HEK293 (cell line): ENCODE data around the gene SEMA3F.

Experiments
- CTCF ChIA-PET: fragments of 350-600 bp; formaldehyde crosslinking; extraction: SDS; loops from one replicate; lab custom pipeline; 2021; ENCODE audit warnings: antibody characterized with exemption; lab: Yijun Ruan, JAX
- POLR2A ChIA-PET: fragments of 300-600 bp; formaldehyde crosslinking; extraction: SDS; loops from one replicate; lab custom pipeline; 2020; ENCODE audit warnings: antibody characterized with exemption, inconsistent platforms; lab: Yijun Ruan, JAX
- H3K27ac ChIP-seq: fragments of 200-500 bp; sonication (Bioruptor generic); 2 replicates; pipeline ENCODE4 v1.5.1; 2014; ENCODE audit warnings: low read depth, low read length, control low read depth, inconsistent platforms; ENCODE audit errors: extremely low read depth
- H3K36me3 ChIP-seq, 2 experiments: fragments of 200-500 bp in 1 of 2; sonication (Bioruptor generic) in 1 of 2; 1 replicate in 1 of 2; 2 replicates in 1 of 2; pipeline ENCODE4 v1.5.1; 2014 to 2017; ENCODE audit warnings: inconsistent platforms in 2 of 2, low read length in 2 of 2; ENCODE audit not compliant: control insufficient read depth in 2 of 2, insufficient read depth in 1 of 2
- H3K4me1 ChIP-seq: fragments of 200-500 bp; sonication (Bioruptor generic); 2 replicates; pipeline ENCODE4 v1.5.1; 2014; ENCODE audit warnings: mild to moderate bottlenecking, low read length, inconsistent platforms; ENCODE audit not compliant: control insufficient read depth, insufficient read depth
- H3K4me3 ChIP-seq: 2 replicates; pipeline ENCODE4 v1.5.1; 2011; ENCODE audit warnings: low read depth, mild to moderate bottlenecking, control low read depth, low read length, moderate library complexity
- H3K9me3 ChIP-seq: fragments of 200-500 bp; sonication (Bioruptor generic); 2 replicates; pipeline ENCODE4 v1.5.1; 2014; ENCODE audit warnings: low read depth, low read length, inconsistent platforms; ENCODE audit not compliant: control insufficient read depth, insufficient read depth
- AEBP2 ChIP-seq: fragments of 450-650 bp; formaldehyde crosslinking; IDR thresholded peaks from 2 replicates; pipeline ENCODE4 v1.5.1; 2016; ENCODE audit warnings: missing biosample characterization, missing genetic modification characterization, borderline replicate concordance
- GLI2 ChIP-seq: fragments of 450-650 bp; formaldehyde crosslinking; IDR thresholded peaks from 2 replicates; pipeline ENCODE4; 2017; ENCODE audit warnings: missing biosample characterization, missing genetic modification characterization, low read depth, borderline replicate concordance
- HOXA7 ChIP-seq: sonication (generic); formaldehyde crosslinking; IDR thresholded peaks from 2 replicates; pipeline ENCODE4 v1.8.1; 2022; ENCODE audit warnings: missing genetic modification reagents, borderline replicate concordance
- MEIS1 ChIP-seq: sonication (generic); formaldehyde crosslinking; IDR thresholded peaks from 2 replicates; pipeline ENCODE4 v1.8.1; 2022; ENCODE audit warnings: missing genetic modification reagents, mild to moderate bottlenecking, borderline replicate concordance
- PRDM2 ChIP-seq: fragments of 450-650 bp; formaldehyde crosslinking; IDR thresholded peaks from 2 replicates; pipeline ENCODE4 v1.5.1; 2016; ENCODE audit warnings: missing biosample characterization, missing genetic modification characterization, borderline replicate concordance
- ZBTB20 ChIP-seq: fragments of 450-650 bp; formaldehyde crosslinking; IDR thresholded peaks from 2 replicates; pipeline ENCODE4 v1.5.1; 2016; ENCODE audit warnings: missing biosample characterization, missing genetic modification characterization
- ZEB2 ChIP-seq: fragments of 450-650 bp; formaldehyde crosslinking; IDR thresholded peaks from 2 replicates; pipeline ENCODE4 v1.5.1; 2016; ENCODE audit warnings: missing biosample characterization, missing genetic modification characterization
- ZNF138 ChIP-seq: fragments of 450-650 bp; formaldehyde crosslinking; IDR thresholded peaks from 2 replicates; pipeline ENCODE4 v1.5.1; 2016; ENCODE audit warnings: missing biosample characterization, missing genetic modification characterization, borderline replicate concordance
- ZNF211 ChIP-seq: fragments of 450-650 bp; formaldehyde crosslinking; IDR thresholded peaks from 2 replicates; pipeline ENCODE4 v1.5.1; 2016; ENCODE audit warnings: low read depth, missing biosample characterization, missing genetic modification characterization
- ZNF24 ChIP-seq: fragments of 450-650 bp; formaldehyde crosslinking; IDR thresholded peaks from 2 replicates; pipeline ENCODE4 v1.5.1; 2016; ENCODE audit warnings: missing biosample characterization, missing genetic modification characterization
- ZNF335 ChIP-seq: fragments of 450-650 bp; formaldehyde crosslinking; conservative IDR thresholded peaks from 2 replicates; pipeline ENCODE4 v1.5.1; 2016; ENCODE audit warnings: missing biosample characterization, missing genetic modification characterization
- ZNF548 ChIP-seq: fragments of 450-650 bp; formaldehyde crosslinking; IDR thresholded peaks from 2 replicates; pipeline ENCODE4 v1.5.1; 2016; ENCODE audit warnings: missing biosample characterization, missing genetic modification characterization
- ZNF677 ChIP-seq: fragments of 450-650 bp; IDR thresholded peaks from 2 replicates; pipeline ENCODE4 v1.5.0; 2018; ENCODE audit warnings: missing biosample characterization, mild to moderate bottlenecking, missing genetic modification characterization, moderate library complexity
- ZNF768 ChIP-seq: fragments of 450-650 bp; formaldehyde crosslinking; IDR thresholded peaks from 2 replicates; pipeline ENCODE4 v1.5.1; 2018; ENCODE audit warnings: missing biosample characterization, mild to moderate bottlenecking, missing genetic modification characterization
- TF ChIP-seq, protein P1 (sequence below): IDR thresholded peaks from 2 replicates; pipeline ENCODE4 v1.6.1; 2011; ENCODE audit warnings: mild to moderate bottlenecking, low read depth, low read length, borderline replicate concordance

The SEMA3F gene

DNA sequence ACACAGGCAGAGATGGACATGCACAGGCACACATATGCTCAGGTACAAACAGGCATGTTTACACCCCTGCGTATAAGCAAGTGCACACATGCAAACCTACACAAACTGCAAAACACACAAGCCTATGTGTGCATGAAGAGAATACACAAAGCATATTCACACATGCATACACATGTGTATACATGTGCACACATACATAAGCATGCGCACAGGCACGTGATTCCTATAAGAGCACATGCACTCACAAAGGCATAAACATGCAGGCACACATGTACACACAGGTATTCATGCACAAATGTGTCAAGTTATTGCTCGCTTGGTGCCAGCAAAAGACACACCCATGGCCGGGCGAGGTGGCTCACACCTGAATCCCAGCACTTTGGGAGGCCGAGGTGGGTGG, 34.9 kb downstream of the SEMA3F start (continued):
- TF ChIP-seq PRDM2 (tag by site-specific recombination) (no peak), ZNF138 (no peak), GLI2 (tag by site-specific recombination) (no peak)

DNA sequence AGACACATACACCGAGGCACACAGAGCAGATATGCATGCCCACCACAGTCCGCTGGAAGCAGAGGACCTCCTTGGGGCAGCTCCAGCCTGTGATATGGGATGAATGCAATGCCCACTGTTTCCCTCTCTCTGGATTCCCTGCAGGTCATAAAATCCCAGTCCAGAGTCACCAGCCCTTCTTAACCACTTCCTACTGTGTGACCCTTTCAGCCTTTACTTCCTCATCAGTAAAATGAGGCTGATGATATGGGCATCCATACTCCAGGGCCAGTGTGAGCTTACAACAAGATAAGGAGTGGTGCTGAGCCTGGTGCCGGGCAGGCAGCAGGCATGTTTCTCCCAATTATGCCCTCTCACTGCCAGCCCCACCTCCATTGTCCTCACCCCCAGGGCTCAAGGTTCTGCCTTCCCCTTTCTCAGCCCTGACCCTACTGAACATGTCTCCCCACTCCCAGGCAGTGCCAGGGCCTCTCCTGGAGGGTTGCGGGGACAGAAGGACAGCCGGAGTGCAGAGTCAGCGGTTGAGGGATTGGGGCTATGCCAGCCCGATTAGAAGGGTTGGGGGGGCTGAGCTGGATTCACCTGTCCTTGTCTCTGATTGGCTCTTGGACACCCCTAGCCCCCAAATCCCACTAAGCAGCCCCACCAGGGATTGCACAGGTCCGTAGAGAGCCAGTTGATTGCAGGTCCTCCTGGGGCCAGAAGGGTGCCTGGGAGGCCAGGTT, 36.0 kb downstream of the SEMA3F start, which contains the start of gene GNAT1:
Gene GNAT1, plus strand, starts transcription at position 675 of the 725 bp plus-strand sequence. CDS start 116 bp downstream, outside the sequence.
- TF ChIP-seq ZBTB20 (no peak), AEBP2 (no peak), HOXA7 (CRISPR knock-in tag) (no peak), ZNF335 (tag by site-specific recombination) (no peak), ZNF24 (tag by site-specific recombination) (no peak), ZNF768 (tag by site-specific recombination) (no peak), ZEB2 (tag by site-specific recombination) (no peak), MEIS1 (CRISPR knock-in tag) (no peak), ZNF211 (tag by site-specific recombination) (no peak), ZNF677 (tag by site-specific recombination) (no peak), ZNF548 (tag by site-specific recombination) (no peak)
- TF ChIP-seq, protein P1, sequence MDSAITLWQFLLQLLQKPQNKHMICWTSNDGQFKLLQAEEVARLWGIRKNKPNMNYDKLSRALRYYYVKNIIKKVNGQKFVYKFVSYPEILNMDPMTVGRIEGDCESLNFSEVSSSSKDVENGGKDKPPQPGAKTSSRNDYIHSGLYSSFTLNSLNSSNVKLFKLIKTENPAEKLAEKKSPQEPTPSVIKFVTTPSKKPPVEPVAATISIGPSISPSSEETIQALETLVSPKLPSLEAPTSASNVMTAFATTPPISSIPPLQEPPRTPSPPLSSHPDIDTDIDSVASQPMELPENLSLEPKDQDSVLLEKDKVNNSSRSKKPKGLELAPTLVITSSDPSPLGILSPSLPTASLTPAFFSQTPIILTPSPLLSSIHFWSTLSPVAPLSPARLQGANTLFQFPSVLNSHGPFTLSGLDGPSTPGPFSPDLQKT = no peak
- TF ChIP-seq, all 188 proteins: peak for 0
- Histone ChIP-seq H3K4me3 (no peak within 1 kb of the TSS), H3K27ac (no peak within 1 kb of the TSS), H3K36me3 (peaks cover 0 to 13% of the 10 kb centered on the region in 2 experiments; a peak in 1 of 3 replicates), H3K4me1 (no peaks in the 10 kb centered on the region), H3K9me3 (no peaks in the 10 kb centered on the region)
- CTCF ChIA-PET = interaction anchor here (0.6 to 7.7 kb wide), 11 partner anchors 9 to 742 kb away, joined by 3 to 237 read pairs (median 4); no protein-coding TSS in a partner anchor
- POLR2A ChIA-PET = no interaction called here
